DOHH2 (cell line): ENCODE data around the gene NSUN6.
"Not testable (repeated sequence)": the region's sequence is repeated elsewhere in the genome, so short reads cannot be mapped to it uniquely, and the experiment has no call there.

Experiments used
- EZH2phosphoT487 ChIP-seq: fragments of 200-600 bp; sonication (generic); IDR thresholded peaks from 2 replicates; pipeline ENCODE4 v1.6.1; 2017; ENCODE audit warnings: borderline replicate concordance, mild to moderate bottlenecking, antibody characterized with exemption, low read length, moderate library complexity, mixed read lengths
- TF ChIP-seq, protein P1 (sequence below): fragments of 200-600 bp; sonication (generic); IDR thresholded peaks from one replicate; pipeline ENCODE4 v1.5.1; 2014; ENCODE audit warnings: antibody characterized with exemption, mild to moderate bottlenecking, low read depth, low read length; ENCODE audit not compliant: poor library complexity, severe bottlenecking

DNA sequence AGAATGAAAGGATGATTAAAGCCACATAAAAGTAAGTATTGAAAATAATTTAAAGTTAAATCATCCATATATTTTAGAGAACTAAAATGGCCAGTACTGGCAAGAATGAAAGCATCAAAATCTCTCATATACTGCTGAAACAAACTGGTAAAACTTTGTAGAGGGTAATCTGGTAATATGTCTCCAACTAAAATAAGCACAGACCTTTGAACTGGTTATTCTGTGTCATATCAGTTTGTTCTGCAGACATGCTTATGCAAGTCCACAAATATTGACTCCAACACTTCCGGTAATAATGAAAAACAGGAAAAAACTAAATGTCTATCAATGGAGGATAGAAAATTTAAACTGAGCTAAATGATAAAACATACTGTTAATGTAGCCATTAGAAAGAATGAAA lies 14.0 kb downstream of the NSUN6 start:
- TF ChIP-seq, protein P1, sequence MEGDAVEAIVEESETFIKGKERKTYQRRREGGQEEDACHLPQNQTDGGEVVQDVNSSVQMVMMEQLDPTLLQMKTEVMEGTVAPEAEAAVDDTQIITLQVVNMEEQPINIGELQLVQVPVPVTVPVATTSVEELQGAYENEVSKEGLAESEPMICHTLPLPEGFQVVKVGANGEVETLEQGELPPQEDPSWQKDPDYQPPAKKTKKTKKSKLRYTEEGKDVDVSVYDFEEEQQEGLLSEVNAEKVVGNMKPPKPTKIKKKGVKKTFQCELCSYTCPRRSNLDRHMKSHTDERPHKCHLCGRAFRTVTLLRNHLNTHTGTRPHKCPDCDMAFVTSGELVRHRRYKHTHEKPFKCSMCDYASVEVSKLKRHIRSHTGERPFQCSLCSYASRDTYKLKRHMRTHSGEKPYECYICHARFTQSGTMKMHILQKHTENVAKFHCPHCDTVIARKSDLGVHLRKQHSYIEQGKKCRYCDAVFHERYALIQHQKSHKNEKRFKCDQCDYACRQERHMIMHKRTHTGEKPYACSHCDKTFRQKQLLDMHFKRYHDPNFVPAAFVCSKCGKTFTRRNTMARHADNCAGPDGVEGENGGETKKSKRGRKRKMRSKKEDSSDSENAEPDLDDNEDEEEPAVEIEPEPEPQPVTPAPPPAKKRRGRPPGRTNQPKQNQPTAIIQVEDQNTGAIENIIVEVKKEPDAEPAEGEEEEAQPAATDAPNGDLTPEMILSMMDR = not testable (repeated sequence)
- TF ChIP-seq EZH2phosphoT487 = not testable (repeated sequence)
